ENCODE data around the gene EYA2.

Gene EYA2

DNA sequence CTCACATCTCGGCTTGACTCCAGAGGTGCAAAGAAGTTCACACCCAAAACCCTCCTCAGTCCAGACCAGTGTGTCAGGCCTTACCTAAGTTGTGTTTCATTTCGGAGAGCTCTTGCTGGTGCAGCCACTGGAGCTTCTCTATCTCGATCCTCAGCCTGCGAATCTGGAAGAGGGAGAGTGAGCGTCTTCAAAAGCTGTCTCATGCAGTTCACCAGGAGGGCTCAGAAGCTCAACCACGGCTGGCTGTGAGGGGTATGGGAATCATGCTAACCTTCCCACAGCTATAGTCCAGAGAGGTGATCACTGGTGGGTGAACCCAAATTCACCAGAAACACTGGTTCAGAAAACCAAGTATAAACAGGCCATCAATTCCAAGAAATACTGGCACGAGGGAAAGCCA lies 332.5 kb downstream of the EYA2 start:
- DNase-seq (ENCODE audit: low read depth): no peak

DNA sequence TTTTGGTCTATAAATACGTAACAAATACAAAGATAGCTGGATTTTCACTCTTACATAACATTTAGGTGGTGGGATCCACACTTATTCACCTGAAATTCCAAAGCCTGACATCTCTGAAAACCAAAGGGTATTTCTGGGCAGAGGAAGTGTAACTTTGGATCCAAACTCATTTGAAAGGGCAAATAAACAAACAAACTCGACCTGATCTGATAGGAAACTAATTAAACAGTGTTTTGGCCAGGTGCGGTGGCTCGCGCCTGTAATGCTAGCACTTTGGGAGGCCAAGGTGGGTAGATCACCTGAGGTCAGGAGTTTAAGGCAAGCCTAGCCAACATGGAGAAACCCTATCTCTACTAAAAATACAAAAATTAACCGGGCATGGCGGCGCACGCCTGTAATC lies 332.9 kb downstream of the EYA2 start:
- no peak for DNase-seq (ENCODE audit: low read depth)

DNA sequence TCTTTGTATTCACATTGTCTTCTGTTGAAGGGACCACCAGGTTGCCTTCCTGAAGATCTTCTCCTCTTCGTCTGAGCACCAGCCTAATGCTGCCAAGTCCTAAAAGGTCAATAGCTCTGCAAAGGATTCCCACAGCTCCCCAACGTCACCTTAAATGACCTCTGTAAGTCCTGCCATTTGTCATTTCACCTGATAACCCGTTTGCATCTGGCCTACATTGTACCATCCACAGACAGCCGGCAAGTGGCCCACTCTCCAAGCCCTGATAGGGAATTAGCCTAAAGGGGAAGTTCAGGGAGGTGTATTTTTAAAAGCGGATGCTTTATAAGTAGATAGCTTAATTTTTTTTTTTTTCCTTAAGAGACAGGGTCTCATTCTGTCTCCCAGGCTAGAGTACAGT lies 334.0 kb downstream of the EYA2 start:
- DNase-seq (ENCODE audit: low read depth): no peak

DNA sequence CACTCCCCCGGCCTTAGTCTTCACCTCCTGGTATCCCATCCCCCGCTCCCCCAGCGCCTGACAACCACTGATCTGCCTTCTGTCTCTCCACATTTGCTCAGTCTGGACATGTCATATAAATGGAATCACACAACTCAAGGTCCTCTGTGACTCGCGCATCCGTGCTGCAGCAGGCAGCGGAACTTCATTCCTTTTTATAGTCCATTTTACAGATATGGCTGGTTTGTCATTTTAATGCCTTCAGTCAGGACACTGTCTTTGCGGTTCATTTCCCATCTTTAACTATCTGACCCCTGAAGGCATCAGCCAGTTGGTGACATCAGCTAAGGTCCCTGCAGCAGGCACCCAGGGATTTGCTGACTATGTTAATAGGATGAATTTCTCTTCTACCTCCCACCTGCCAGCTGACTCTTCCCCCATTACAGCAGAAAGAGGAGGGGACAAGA lies 336.2 kb downstream of the EYA2 start:
- DNase-seq (ENCODE audit: low read depth): no peak

DNA sequence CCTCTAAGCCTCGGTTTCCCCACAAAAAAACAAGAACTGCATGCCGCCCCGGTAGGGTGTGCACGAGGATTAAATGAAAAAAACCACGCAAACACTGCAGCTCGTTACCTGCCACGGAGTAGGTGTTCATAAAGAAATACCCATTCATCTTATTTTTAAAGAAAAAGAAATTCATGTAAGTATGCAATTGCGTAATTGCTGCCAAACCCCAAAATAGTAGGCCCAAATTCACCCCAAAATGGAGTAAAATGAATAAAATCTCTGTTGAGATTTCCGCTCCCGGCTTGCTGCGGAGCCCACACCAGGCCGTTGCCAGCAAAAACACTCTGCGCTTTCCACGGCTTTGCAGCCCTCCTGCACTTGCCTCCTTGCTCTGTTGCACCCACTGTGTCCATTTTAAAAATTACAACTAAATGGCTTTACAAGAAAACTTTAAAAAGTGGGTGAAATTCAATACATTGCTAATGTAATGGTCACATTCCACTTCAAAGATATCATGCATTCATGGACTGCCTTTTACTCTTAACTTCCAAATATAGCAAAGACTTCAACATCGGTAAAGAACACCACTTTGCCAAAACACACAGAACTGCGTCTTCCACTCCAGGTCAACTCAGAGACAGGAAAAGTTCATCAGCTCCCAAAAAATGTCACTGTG lies 336.9 kb downstream of the EYA2 start:
- no peak for DNase-seq (ENCODE audit: low read depth)

DNA sequence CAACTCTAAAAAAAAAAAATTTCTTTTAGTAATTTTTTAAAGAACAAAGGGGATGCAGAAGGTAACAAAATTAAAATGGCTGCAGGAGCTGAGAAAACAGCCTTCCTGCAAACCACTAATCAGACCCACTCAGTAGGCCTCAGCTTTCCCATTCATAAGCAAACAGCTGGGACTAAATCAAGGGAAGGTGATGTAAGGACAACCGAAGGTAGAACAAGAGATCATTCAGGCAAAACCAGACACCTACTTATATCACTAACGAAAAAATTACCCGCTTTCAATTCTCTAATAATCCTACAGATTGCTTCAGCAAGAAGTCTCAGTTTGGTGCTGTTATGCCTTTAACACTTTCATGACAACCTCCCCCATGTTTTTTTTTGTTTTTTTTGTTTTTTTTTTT lies 337.9 kb downstream of the EYA2 start:
- no peak for DNase-seq (ENCODE audit: low read depth)

DNA sequence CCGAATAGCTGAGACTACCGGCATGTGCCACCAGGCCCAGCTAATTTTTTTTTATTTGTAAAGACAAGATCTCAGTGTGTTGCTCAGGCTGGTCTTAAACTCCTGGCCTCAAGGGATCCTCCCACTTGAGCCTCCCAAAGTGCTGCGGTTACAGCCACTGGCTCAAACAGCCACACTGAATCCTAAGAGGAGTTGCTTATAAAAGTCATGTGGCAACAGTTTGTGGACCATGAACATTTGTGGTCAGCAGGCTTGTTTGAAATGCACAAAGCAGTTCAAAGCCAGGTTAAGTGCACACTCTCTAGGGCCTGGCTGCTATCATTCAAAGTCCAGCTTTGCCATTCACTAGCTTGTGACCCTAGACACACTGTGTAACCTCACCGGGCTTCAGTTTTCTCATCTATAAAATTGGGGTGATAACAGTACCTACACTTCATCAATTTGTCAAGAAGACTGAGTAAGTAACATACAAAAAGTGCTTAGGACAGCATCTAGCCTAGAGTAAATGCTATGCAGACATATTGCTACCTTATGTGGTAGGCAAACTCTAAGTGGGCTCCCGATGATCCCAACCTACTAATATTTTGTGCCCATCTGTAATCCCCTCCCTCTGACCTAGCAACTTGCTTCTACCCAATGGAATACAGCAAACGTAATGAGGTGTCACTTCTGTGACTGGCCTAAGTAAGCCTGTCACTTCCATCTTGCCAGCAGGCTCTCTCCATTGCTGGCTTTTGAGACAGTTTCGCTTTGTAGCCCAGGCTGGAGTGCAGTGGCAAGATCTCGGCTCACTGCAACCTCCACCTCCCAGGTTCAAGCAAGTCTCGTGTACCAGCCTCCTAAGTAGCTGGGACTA lies 338.9 kb downstream of the EYA2 start:
- no peak for DNase-seq (ENCODE audit: low read depth)

DNA sequence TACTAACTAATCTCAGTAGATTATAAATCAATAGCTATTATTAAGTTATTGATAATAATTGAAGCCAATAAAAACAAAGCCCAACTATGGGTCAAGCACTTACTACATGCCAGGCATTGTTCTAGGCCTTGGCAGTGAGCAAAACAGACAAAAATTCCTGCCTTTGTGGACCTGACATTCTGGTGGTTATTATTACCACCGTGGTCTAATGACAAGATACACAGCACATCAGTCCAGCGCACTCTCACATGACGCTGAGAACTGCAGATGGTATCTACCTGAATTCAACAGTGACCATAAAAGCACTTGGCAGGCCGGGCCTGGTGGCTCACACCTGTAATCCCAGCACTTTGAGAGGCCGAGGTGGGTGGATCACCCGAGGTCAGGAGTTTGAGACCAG lies 340.5 kb downstream of the EYA2 start:
- no peak for DNase-seq (ENCODE audit: low read depth)

DNA sequence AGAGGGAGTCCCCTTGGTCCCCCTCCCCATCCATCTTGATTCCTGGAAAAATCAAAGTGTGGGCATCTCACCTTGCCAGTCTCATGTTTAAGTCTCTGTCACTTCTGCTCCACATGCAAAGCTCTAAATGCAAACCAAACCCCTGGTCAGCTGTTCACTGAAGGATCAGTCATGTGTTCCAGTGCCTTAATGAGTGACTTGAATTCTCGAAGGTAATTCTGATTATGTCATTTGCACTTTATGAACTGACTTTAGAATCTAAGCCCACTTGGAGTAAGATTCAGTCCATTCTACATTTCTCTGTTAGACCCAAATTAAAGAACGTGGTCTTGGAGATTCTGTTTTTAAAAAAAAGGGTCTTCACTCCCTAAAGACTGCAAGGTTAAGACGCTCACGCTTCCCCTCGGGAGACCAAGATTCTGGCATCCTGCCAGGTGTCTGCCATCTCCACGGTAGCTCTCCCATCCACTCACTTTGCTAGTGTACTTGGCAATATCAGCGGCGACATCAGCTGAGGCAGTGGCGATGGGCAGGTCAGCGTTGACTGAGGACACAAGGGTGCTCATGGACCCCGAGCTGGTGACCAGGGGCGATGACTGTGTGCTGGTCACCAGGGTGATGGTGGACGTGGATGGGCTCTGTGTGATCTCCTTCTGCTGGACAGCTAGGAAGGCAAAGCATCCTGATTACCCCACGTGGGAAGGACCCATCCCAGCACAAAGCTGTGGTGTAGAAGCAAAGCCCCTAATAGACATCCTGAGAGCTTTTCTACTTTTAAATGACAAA lies 341.4 kb downstream of the EYA2 start:
- DNase-seq (ENCODE audit: low read depth): no peak

DNA sequence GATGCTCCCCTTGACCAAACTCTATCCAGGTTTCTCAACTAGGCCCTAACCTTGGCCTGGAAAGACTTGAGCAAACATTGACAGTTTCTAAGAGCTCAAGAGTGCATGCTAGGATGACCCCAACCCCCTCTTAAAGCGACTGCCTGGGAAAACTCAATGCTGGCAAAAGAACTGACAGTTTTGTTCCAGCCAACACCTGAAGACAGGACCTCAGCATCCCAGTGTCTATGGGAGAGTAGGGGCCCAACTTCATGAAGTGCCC lies 341.9 kb downstream of the EYA2 start:
- no peak for DNase-seq (ENCODE audit: low read depth)

DNA sequence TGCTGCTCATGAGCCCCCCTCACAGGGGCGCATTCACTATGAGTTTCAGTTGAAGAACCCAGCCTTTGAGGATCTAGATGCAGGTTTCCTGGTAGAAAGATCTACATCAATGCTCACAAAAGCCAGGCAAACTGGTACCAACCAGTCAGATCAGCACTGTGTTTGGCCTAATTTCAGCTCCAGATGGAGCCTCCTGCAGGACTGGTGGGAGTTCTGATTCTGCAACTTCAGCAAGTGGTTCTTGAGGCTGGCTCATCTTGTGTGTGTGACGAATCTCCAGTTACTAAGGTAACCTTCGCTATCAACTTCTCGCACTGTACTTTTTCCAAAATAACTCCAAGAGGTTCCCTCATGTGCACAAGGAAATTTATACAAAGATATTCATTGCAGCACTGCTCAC lies 343.1 kb downstream of the EYA2 start:
- DNase-seq (ENCODE audit: low read depth): no peak
